Activated naive CD8-positive, alpha-beta T cell treated with anti-CD3 and anti-CD28 coated beads, Interleukin-2, amount 10 ng/mL, durations not matched to agents 7 days and 5 days (primary cell): ENCODE data around the gene SERF2. TPM values are rescaled to one million over a fixed set of nuclear protein-coding genes. Genes with fewer than 3 reads are reported as not detected.

ENCODE experiments used
- ATAC-seq: fragments of 150-1000 bp; cut with Tn5 transposase; one replicate; pipeline ENCODE4 v1.10.0; 2021; ENCODE audit warnings: low read depth, moderate library complexity
- POLR2A ChIA-PET: fragments of 350-600 bp; sonication (Branson Sonifier 250); formaldehyde crosslinking; loops from one replicate; lab custom pipeline; 2021; ENCODE audit warnings: antibody characterized with exemption; lab: Charles Lee
- DNase-seq: peaks from one replicate; pipeline ENCODE4 v3.0.0; 2021
- H3K27ac Mint-ChIP-seq: one replicate; pipeline ENCODE4 v1.8.0; 2022; ENCODE audit warnings: mild to moderate bottlenecking, mixed read lengths
- H3K27me3 Mint-ChIP-seq: one replicate; pipeline ENCODE4 v1.8.0; 2022; ENCODE audit warnings: mild to moderate bottlenecking, moderate library complexity, mixed read lengths
- H3K36me3 Mint-ChIP-seq: one replicate; pipeline ENCODE4 v1.8.0; 2021; ENCODE audit warnings: mild to moderate bottlenecking, mixed read lengths
- H3K4me1 Mint-ChIP-seq: one replicate; pipeline ENCODE4 v1.8.0; 2021; ENCODE audit warnings: mixed read lengths
- H3K4me3 Mint-ChIP-seq: one replicate; pipeline ENCODE4 v1.8.0; 2022; ENCODE audit warnings: mild to moderate bottlenecking, moderate library complexity, mixed read lengths
- H3K9me3 Mint-ChIP-seq: one replicate; pipeline ENCODE4 v1.8.0; 2021; ENCODE audit warnings: mixed read lengths
- total RNA-seq, 2 experiments: library from RNA; stranded (reverse); gene quantifications; one replicate each; pipeline ENCODE4 v1.2.3, GENCODE V29; 2021

SERF2 gene
- total RNA-seq, 2 experiments from 2014 or later = 926 to 987 TPM

DNA sequence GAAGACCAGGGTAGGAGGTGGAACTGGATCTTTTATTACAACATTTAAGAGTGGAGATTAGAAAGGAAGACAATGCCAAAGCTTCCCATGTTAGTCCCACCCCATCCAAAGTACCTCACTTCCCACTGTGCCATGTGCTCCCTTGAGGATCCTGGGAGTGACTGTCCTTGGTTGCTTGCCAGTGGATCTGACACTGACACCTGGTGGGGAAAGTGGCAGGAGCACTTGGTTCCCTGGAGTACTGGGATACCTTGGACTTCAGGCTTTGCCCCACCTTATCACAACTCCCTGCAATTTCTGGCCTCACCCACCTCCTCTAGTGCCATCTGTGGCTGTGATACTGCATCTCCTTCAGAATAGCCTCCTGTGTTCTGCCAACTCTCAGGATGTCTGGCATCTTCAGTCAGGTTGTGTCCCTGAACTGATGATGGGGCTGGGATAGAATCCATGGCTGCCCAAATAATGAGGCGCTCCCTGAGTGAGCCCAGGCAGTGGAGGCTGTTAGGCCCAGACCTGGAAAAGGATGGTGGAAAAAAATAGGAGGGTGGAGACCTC, 16.6 kb upstream of the SERF2 start:
- POLR2A ChIA-PET = interaction anchor here (1.6 to 5.8 kb wide), 5 partner anchors 15 to 265 kb away, joined by 7 to 80 read pairs (median 15); partner anchors contain the start of genes HYPK, PDIA3, SERF2 and SERINC4
- H3K4me1 Mint-ChIP-seq = peaks cover 11% of the 10 kb centered on the region
- H3K9me3 Mint-ChIP-seq = no peaks in the 10 kb centered on the region
- H3K4me3 Mint-ChIP-seq = no peak overlapping the region
- ATAC-seq (no peak), DNase-seq (no peak)
- peak overlapping the region; percentile 93 for H3K27ac Mint-ChIP-seq
- no peaks in the 10 kb centered on the region for H3K27me3 Mint-ChIP-seq
- H3K36me3 Mint-ChIP-seq = peaks cover 9% of the 10 kb centered on the region

DNA sequence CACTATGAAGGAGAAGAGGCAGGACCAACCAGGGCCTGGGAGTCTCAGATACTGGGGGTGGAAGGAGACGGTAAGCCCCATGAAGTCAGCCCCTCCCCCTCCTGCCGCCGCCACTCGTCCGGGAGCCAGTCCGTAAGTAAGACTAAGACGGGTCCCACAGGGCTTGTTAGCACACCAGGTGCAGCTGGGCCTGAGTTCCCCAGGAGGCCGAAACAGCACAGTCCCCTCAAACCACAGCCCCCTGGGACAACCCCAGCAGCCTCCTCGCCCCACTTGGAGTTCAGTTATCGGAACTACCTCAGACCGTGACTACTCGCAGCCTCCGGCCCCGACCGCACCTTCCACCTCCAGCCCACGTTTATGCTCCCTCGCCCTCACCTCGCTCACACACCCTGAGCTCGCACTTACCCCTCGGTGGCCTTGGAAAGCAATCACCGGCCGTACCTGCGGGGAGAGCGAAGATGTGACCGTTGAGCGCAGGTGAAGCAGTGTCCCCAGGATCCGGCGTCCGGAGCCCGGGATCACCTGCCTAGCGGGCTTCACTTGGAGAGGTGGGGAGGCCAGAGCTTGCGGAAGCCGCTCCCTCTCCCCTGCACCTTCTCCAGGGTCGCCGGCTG, 15.9 kb upstream of the SERF2 start:
- peaks cover 6% of the 10 kb centered on the region for H3K36me3 Mint-ChIP-seq
- POLR2A ChIA-PET = interaction anchor here (0.6 to 5.8 kb wide), 10 partner anchors 14 to 405 kb away, joined by 3 to 80 read pairs (median 6); partner anchors contain the start of genes HYPK, MFAP1, PDIA3 and SERF2
- H3K27ac Mint-ChIP-seq = peak overlapping the region; percentile 93
- H3K4me3 Mint-ChIP-seq = peak overlapping the region; percentile 91
- H3K9me3 Mint-ChIP-seq = no peaks in the 10 kb centered on the region
- H3K4me1 Mint-ChIP-seq = peaks cover 13% of the 10 kb centered on the region
- DNase-seq (no peak), ATAC-seq (no peak)
- H3K27me3 Mint-ChIP-seq = no peaks in the 10 kb centered on the region

- Mint-ChIP-seq H3K4me3 (peak within 1 kb of the TSS; percentile 91), H3K9me3 (no peaks in the 10 kb centered on the region), H3K27ac (peak within 1 kb of the TSS; percentile 93), H3K27me3 (no peaks in the 10 kb centered on the region), H3K36me3 (peaks cover 5% of the 10 kb centered on the region), H3K4me1 (peaks cover 13% of the 10 kb centered on the region)
- ATAC-seq = peak; percentile 71
- peak; percentile 84 for DNase-seq
- POLR2A ChIA-PET = interaction anchor here (0.6 to 5.8 kb wide), 11 partner anchors 9 to 406 kb away, joined by 3 to 80 read pairs (median 8); partner anchors contain the start of genes HYPK, MFAP1, PDIA3 and SERF2
These were observed 15.3 kb upstream of the SERF2 start, which contains the start of gene ELL3 for GRCh38 chr15:43776718-43777266. ELL3 (minus strand) TSS chr15:43776966; CDS start chr15:43776901, 65 bp downstream.

GRCh38 chr15:43777267-43777914, 14.7 kb upstream of the SERF2 start:
- ATAC-seq (peak; percentile 87), DNase-seq (peak; percentile 88)
- Mint-ChIP-seq H3K27ac (peak overlapping the region; percentile 93), H3K4me1 (peaks cover 13% of the 10 kb centered on the region), H3K9me3 (no peaks in the 10 kb centered on the region), H3K4me3 (peak overlapping the region; percentile 91), H3K27me3 (no peaks in the 10 kb centered on the region), H3K36me3 (peaks cover 5% of the 10 kb centered on the region)
- POLR2A ChIA-PET = interaction anchor here (0.6 to 5.8 kb wide), 10 partner anchors 8 to 267 kb away, joined by 3 to 80 read pairs (median 8); partner anchors contain the start of genes HYPK, MFAP1, PDIA3 and SERF2

- Mint-ChIP-seq H3K27me3 (no peaks in the 10 kb centered on the region), H3K36me3 (peaks cover 2% of the 10 kb centered on the region), H3K4me1 (peaks cover 13% of the 10 kb centered on the region), H3K4me3 (peak overlapping the region; percentile 24), H3K27ac (peak overlapping the region; percentile 37), H3K9me3 (no peaks in the 10 kb centered on the region)
- DNase-seq = no peak
- POLR2A ChIA-PET = interaction anchor here (0.6 to 5.8 kb wide), 2 partner anchors 12 to 1200 kb away, joined by 3 to 80 read pairs; partner anchors contain the start of gene SERF2
- ATAC-seq = no peak
These were observed 13.1 kb upstream of the SERF2 start for GRCh38 chr15:43779016-43779415.

- H3K9me3 Mint-ChIP-seq = no peaks in the 10 kb centered on the region
- H3K27ac Mint-ChIP-seq = no peak overlapping the region
- POLR2A ChIA-PET = interaction anchor here (0.6 to 6.9 kb wide), 2 partner anchors 12 to 1225 kb away, joined by 5 to 80 read pairs; partner anchors contain the start of gene ELL3
- ATAC-seq = no peak
- H3K36me3 Mint-ChIP-seq = peaks cover 7% of the 10 kb centered on the region
- no peak for DNase-seq
- H3K27me3 Mint-ChIP-seq = no peaks in the 10 kb centered on the region
- H3K4me1 Mint-ChIP-seq = peaks cover 19% of the 10 kb centered on the region
- no peak overlapping the region for H3K4me3 Mint-ChIP-seq
These were observed 2.7 kb upstream of the SERF2 start for GRCh38 chr15:43789409-43789808.

GRCh38 chr15:43792761-43793476, 799 bp downstream of the SERF2 start:
- no peaks in the 10 kb centered on the region for H3K9me3 Mint-ChIP-seq
- peak overlapping the region; percentile 90 for H3K4me3 Mint-ChIP-seq
- DNase-seq (peak; percentile 45), ATAC-seq (peak; percentile 5)
- H3K36me3 Mint-ChIP-seq = peaks cover 23% of the 10 kb centered on the region
- H3K4me1 Mint-ChIP-seq = peaks cover 37% of the 10 kb centered on the region
- no peaks in the 10 kb centered on the region for H3K27me3 Mint-ChIP-seq
- peak overlapping the region; percentile 94 for H3K27ac Mint-ChIP-seq
- POLR2A ChIA-PET = interaction anchor here (0.7 to 6.9 kb wide), 10 partner anchors 8 to 282 kb away, joined by 3 to 80 read pairs (median 4); partner anchors contain the start of genes ELL3, HYPK, MFAP1 and SERINC4

- no peak for ATAC-seq
- peaks cover 42% of the 10 kb centered on the region for H3K4me1 Mint-ChIP-seq
- H3K27ac Mint-ChIP-seq = peak overlapping the region; percentile 94
- DNase-seq = no peak
- POLR2A ChIA-PET = interaction anchor here (0.7 to 6.9 kb wide), 9 partner anchors 7 to 283 kb away, joined by 3 to 80 read pairs (median 5); partner anchors contain the start of genes ELL3, HYPK, MFAP1 and SERINC4
- peak overlapping the region; percentile 90 for H3K4me3 Mint-ChIP-seq
- no peaks in the 10 kb centered on the region for H3K9me3 Mint-ChIP-seq
- H3K36me3 Mint-ChIP-seq = peaks cover 27% of the 10 kb centered on the region
- no peaks in the 10 kb centered on the region for H3K27me3 Mint-ChIP-seq
These were observed 1.5 kb downstream of the SERF2 start for GRCh38 chr15:43793647-43794046.

GRCh38 chr15:43794269-43795037, 2.3 kb downstream of the SERF2 start:
- H3K27ac Mint-ChIP-seq = peak overlapping the region; percentile 49
- peaks cover 46% of the 10 kb centered on the region for H3K4me1 Mint-ChIP-seq
- POLR2A ChIA-PET = interaction anchor here (0.5 to 4.0 kb wide), 3 partner anchors 30 to 1069 kb away, joined by 3 to 22 read pairs (median 17); partner anchors contain the start of gene MFAP1
- H3K27me3 Mint-ChIP-seq = no peaks in the 10 kb centered on the region
- peaks cover 33% of the 10 kb centered on the region for H3K36me3 Mint-ChIP-seq
- ATAC-seq = no peak
- peak overlapping the region; percentile 90 for H3K4me3 Mint-ChIP-seq
- no peak for DNase-seq
- H3K9me3 Mint-ChIP-seq = no peaks in the 10 kb centered on the region

- peak overlapping the region; percentile 13 for H3K4me3 Mint-ChIP-seq
- peaks cover 53% of the 10 kb centered on the region for H3K4me1 Mint-ChIP-seq
- H3K27ac Mint-ChIP-seq = peak overlapping the region; percentile 12
- POLR2A ChIA-PET = interaction anchor here (0.5 to 4.0 kb wide), 2 partner anchors 29 to 1070 kb away, joined by 3 to 17 read pairs; partner anchors contain the start of gene MFAP1
- no peak for ATAC-seq
- H3K36me3 Mint-ChIP-seq = peaks cover 38% of the 10 kb centered on the region
- DNase-seq = no peak
- no peaks in the 10 kb centered on the region for H3K9me3 Mint-ChIP-seq
- H3K27me3 Mint-ChIP-seq = no peaks in the 10 kb centered on the region
These were observed 3.1 kb downstream of the SERF2 start for GRCh38 chr15:43795197-43795596.

DNA sequence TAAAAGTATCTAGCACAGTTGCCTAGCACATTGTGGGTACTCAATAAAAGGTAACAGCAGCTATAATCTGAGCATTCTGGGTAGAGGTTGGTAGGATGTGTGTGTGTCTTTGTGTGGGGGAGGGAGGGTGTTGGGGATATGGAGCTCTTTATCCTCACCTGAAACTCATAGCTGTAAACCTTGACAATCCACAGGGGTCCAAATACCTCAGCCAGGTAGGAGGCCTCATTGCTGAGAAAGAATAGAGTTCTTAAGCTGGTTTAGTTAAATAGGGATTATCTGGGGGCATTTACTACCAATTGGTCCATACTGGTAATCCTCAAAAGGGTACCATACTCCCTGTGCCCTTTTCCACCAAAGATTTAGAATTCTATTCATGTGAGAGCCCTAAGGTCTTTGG, 3.9 kb downstream of the SERF2 start:
- Mint-ChIP-seq H3K4me3 (no peak overlapping the region), H3K9me3 (no peaks in the 10 kb centered on the region), H3K27me3 (no peaks in the 10 kb centered on the region), H3K36me3 (peaks cover 42% of the 10 kb centered on the region), H3K4me1 (peaks cover 56% of the 10 kb centered on the region), H3K27ac (peak overlapping the region; percentile 4)
- no peak for ATAC-seq
- POLR2A ChIA-PET = interaction anchor here (4.0 kb wide), 1 partner anchor 28 kb away, joined by 17 read pairs; the partner anchor contains the start of gene MFAP1
- no peak for DNase-seq
